ENCODE results near the gene TRIP6. TPM values are rescaled to one million over a fixed set of nuclear protein-coding genes. Genes with fewer than 3 reads are reported as not detected.

Gene TRIP6
- total RNA-seq, 2 experiments from 2014 or later: 44.2 to 45.1 TPM

- Mint-ChIP-seq H3K36me3 (peaks cover 10% of the 10 kb centered on the region), H3K4me3 (no peak overlapping the region)
Measured at GRCh38 chr7:100859856-100860255, 7.3 kb upstream of the TRIP6 start.

GRCh38 chr7:100860702-100861615 is 6.2 kb upstream of the TRIP6 start:
- Mint-ChIP-seq H3K4me1 (peaks cover 4% of the 10 kb centered on the region), H3K4me3 (no peak overlapping the region), H3K27ac (no peak overlapping the region)

More at GRCh38 chr7:100859856-100860255, 7.3 kb upstream of the TRIP6 start:
- H3K9me3 Mint-ChIP-seq: no peaks in the 10 kb centered on the region
- no peaks in the 10 kb centered on the region for H3K27me3 Mint-ChIP-seq
- DNase-seq: no peak
- no peaks in the 10 kb centered on the region for H3K4me1 Mint-ChIP-seq
- H3K27ac Mint-ChIP-seq: no peak overlapping the region

GRCh38 chr7:100861616-100861985 is 5.6 kb upstream of the TRIP6 start:
- Mint-ChIP-seq H3K27me3 (no peaks in the 10 kb centered on the region), H3K36me3 (peaks cover 10% of the 10 kb centered on the region), H3K27ac (no peak overlapping the region), H3K9me3 (no peaks in the 10 kb centered on the region), H3K4me3 (no peak overlapping the region), H3K4me1 (peaks cover 6% of the 10 kb centered on the region)
- no peak for DNase-seq

More at GRCh38 chr7:100860702-100861615, 6.2 kb upstream of the TRIP6 start:
- DNase-seq: no peak
- Mint-ChIP-seq H3K27me3 (no peaks in the 10 kb centered on the region), H3K36me3 (peaks cover 10% of the 10 kb centered on the region), H3K9me3 (no peaks in the 10 kb centered on the region)

GRCh38 chr7:100863406-100863950 is 3.7 kb upstream of the TRIP6 start:
- H3K36me3 Mint-ChIP-seq: peaks cover 15% of the 10 kb centered on the region

GRCh38 chr7:100864263-100864845 is 2.8 kb upstream of the TRIP6 start:
- no peaks in the 10 kb centered on the region for H3K9me3 Mint-ChIP-seq
- peaks cover 15% of the 10 kb centered on the region for H3K36me3 Mint-ChIP-seq
- no peak overlapping the region for H3K4me3 Mint-ChIP-seq
- H3K4me1 Mint-ChIP-seq: peaks cover 16% of the 10 kb centered on the region
- no peak for DNase-seq
- H3K27ac Mint-ChIP-seq: no peak overlapping the region
- no peaks in the 10 kb centered on the region for H3K27me3 Mint-ChIP-seq

More at GRCh38 chr7:100863406-100863950, 3.7 kb upstream of the TRIP6 start:
- no peak overlapping the region for H3K4me3 Mint-ChIP-seq
- DNase-seq: no peak
- no peaks in the 10 kb centered on the region for H3K27me3 Mint-ChIP-seq
- peaks cover 16% of the 10 kb centered on the region for H3K4me1 Mint-ChIP-seq
- H3K9me3 Mint-ChIP-seq: no peaks in the 10 kb centered on the region
- H3K27ac Mint-ChIP-seq: no peak overlapping the region

GRCh38 chr7:100865372-100865911 is 1.7 kb upstream of the TRIP6 start:
- Mint-ChIP-seq H3K4me1 (peaks cover 16% of the 10 kb centered on the region), H3K9me3 (no peaks in the 10 kb centered on the region), H3K4me3 (peak overlapping the region; percentile 42), H3K36me3 (peaks cover 11% of the 10 kb centered on the region), H3K27ac (peak overlapping the region; percentile 34), H3K27me3 (no peaks in the 10 kb centered on the region)
- DNase-seq: no peak

- Mint-ChIP-seq H3K27me3 (no peaks in the 10 kb centered on the region), H3K4me3 (peak overlapping the region; percentile 97), H3K27ac (peak overlapping the region; percentile 98), H3K4me1 (peaks cover 16% of the 10 kb centered on the region), H3K36me3 (peaks cover 9% of the 10 kb centered on the region), H3K9me3 (no peaks in the 10 kb centered on the region)
- DNase-seq: peak; percentile 57
Measured at GRCh38 chr7:100865938-100866728, 1.1 kb upstream of the TRIP6 start.

- peak overlapping the region; percentile 98 for H3K27ac Mint-ChIP-seq
- H3K4me3 Mint-ChIP-seq: peak overlapping the region; percentile 97
- no peaks in the 10 kb centered on the region for H3K9me3 Mint-ChIP-seq
- H3K36me3 Mint-ChIP-seq: peaks cover 12% of the 10 kb centered on the region
- H3K27me3 Mint-ChIP-seq: no peaks in the 10 kb centered on the region
- DNase-seq: no peak
- peaks cover 18% of the 10 kb centered on the region for H3K4me1 Mint-ChIP-seq
Measured at GRCh38 chr7:100866729-100867039, 503 bp upstream of the TRIP6 start.

GRCh38 chr7:100867776-100868485 is 744 bp downstream of the TRIP6 start:
- Mint-ChIP-seq H3K9me3 (no peaks in the 10 kb centered on the region), H3K27ac (peak overlapping the region; percentile 83), H3K36me3 (peaks cover 17% of the 10 kb centered on the region), H3K27me3 (no peaks in the 10 kb centered on the region), H3K4me1 (peaks cover 18% of the 10 kb centered on the region), H3K4me3 (peak overlapping the region; percentile 97)
- DNase-seq: no peak

- Mint-ChIP-seq H3K9me3 (no peaks in the 10 kb centered on the region), H3K27me3 (no peaks in the 10 kb centered on the region), H3K4me3 (peak overlapping the region; percentile 97), H3K27ac (peak overlapping the region; percentile 98), H3K4me1 (peaks cover 31% of the 10 kb centered on the region), H3K36me3 (peaks cover 60% of the 10 kb centered on the region)
- no peak for DNase-seq
Measured at GRCh38 chr7:100873599-100874299, 6.6 kb downstream of the TRIP6 start.

GRCh38 chr7:100874300-100874576 is 7.1 kb downstream of the TRIP6 start:
- H3K27ac Mint-ChIP-seq: peak overlapping the region; percentile 98
- peaks cover 36% of the 10 kb centered on the region for H3K4me1 Mint-ChIP-seq
- peaks cover 65% of the 10 kb centered on the region for H3K36me3 Mint-ChIP-seq
- DNase-seq: no peak
- H3K4me3 Mint-ChIP-seq: peak overlapping the region; percentile 97
- H3K9me3 Mint-ChIP-seq: no peaks in the 10 kb centered on the region
- H3K27me3 Mint-ChIP-seq: no peaks in the 10 kb centered on the region

GRCh38 chr7:100874577-100875355 is 7.6 kb downstream of the TRIP6 start, which contains the start of gene SRRT:
SRRT (plus strand) TSS chr7:100875103; CDS start chr7:100875591, 488 bp downstream.
- Mint-ChIP-seq H3K9me3 (no peaks in the 10 kb centered on the region), H3K4me3 (peak within 1 kb of the TSS; percentile 97), H3K27ac (peak within 1 kb of the TSS; percentile 98), H3K36me3 (peaks cover 69% of the 10 kb centered on the region), H3K27me3 (no peaks in the 10 kb centered on the region), H3K4me1 (peaks cover 38% of the 10 kb centered on the region)
- peak; percentile 98 for DNase-seq

- DNase-seq: peak; percentile 53
- H3K27ac Mint-ChIP-seq: peak overlapping the region; percentile 98
- H3K36me3 Mint-ChIP-seq: peaks cover 73% of the 10 kb centered on the region
Measured at GRCh38 chr7:100875356-100875751, 8.2 kb downstream of the TRIP6 start.

More at GRCh38 chr7:100875356-100875751, 8.2 kb downstream of the TRIP6 start:
- Mint-ChIP-seq H3K4me1 (peaks cover 41% of the 10 kb centered on the region), H3K9me3 (no peaks in the 10 kb centered on the region), H3K27me3 (no peaks in the 10 kb centered on the region), H3K4me3 (peak overlapping the region; percentile 97)
